Mesodermal cell (in vitro differentiated cells): ENCODE results near the gene GOLT1A.

Experiments used
- H3K27ac ChIP-seq: 2 replicates; pipeline ENCODE4 v1.7.0; 2013; ENCODE audit warnings: mild to moderate bottlenecking, low read depth, low read length, moderate library complexity; ENCODE audit not compliant: severe bottlenecking
- H3K36me3 ChIP-seq: 2 replicates; pipeline ENCODE4 v1.7.1; 2013; ENCODE audit warnings: mild to moderate bottlenecking, low read length, moderate library complexity; ENCODE audit not compliant: control insufficient read depth, insufficient read depth
- H3K4me1 ChIP-seq: one replicate; pipeline ENCODE4 v1.7.1; 2013; ENCODE audit warnings: mild to moderate bottlenecking, low read length; ENCODE audit not compliant: insufficient read depth, control insufficient read depth, poor library complexity, severe bottlenecking
- H3K4me3 ChIP-seq: 2 replicates; pipeline ENCODE4 v1.7.0; 2013; ENCODE audit warnings: low read length, control low read depth, mild to moderate bottlenecking; ENCODE audit not compliant: insufficient read depth, poor library complexity, severe bottlenecking; ENCODE audit errors: extremely low read depth
- H3K9me3 ChIP-seq: 2 replicates; pipeline ENCODE4 v1.7.1; 2013; ENCODE audit warnings: mild to moderate bottlenecking, low read length, moderate library complexity; ENCODE audit not compliant: control insufficient read depth
- WGBS, 2 experiments: methylation state at CpG; one replicate each; pipeline ENCODE4 v1.1.5; 2013; ENCODE audit warnings: missing lambda C conversion rate in 2 of 2; ENCODE audit not compliant: insufficient coverage in 2 of 2; 5-methylcytosine and 5-hydroxymethylcytosine counted together

The GOLT1A gene

GRCh38 chr1:204153667-204154066, 60.1 kb downstream of the GOLT1A start:
- Histone ChIP-seq H3K4me3 (no peak overlapping the region), H3K9me3 (no peaks in the 10 kb centered on the region), H3K27ac (no peak overlapping the region), H3K4me1 (no peaks in the 10 kb centered on the region), H3K36me3 (no peaks in the 10 kb centered on the region)
- 92 to 94% methylated on average over 3 to 4 of the region's 5 CpGs for WGBS, 2 experiments

DNA sequence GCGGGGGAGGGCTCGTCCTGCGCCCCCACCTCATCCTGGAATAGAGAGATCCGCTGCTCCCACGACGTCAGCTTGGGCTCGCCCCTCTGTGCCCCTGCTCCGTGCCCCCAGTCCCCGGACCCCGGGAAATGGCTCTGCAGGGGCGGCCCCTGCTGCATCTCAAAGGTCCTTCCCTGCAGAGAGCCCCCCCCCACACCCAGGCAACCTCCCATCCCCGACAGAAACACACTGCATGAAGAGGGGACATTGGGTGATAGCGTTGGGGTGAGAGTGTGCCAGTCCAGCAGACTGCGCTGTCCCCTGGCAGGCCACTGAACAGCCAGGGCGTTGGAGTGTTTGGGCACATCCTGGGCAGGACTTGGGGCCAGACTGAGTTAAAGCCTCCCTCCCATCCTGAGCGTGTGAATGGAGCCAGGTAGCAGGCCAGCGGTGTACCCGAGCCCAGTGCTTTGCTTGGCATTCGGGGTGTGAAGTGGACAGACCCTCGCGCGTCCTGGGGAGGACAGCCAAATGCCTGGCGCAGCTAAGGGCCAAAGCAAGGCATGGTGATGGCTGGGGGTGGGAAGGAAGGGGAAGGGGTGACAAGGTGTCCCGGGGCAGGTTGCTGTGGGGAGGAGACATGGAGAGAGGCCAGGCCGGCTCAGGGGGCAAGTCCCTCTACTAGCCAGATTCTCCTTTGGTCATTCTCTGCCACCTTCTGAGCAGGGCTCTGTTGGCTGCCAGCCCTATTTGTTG, 61.3 kb downstream of the GOLT1A start:
- H3K27ac ChIP-seq, result no peak overlapping the region
- no peaks in the 10 kb centered on the region for H3K36me3 ChIP-seq
- H3K9me3 ChIP-seq, result no peaks in the 10 kb centered on the region
- 50 to 52% methylated on average over 13 to 18 of the region's 25 CpGs for WGBS, 2 experiments
- peak overlapping the region; percentile 58 for H3K4me3 ChIP-seq
- no peaks in the 10 kb centered on the region for H3K4me1 ChIP-seq

- Histone ChIP-seq H3K27ac (no peak within 1 kb of the TSS), H3K36me3 (no peaks in the 10 kb centered on the region), H3K4me3 (peak within 1 kb of the TSS; percentile 58), H3K9me3 (no peaks in the 10 kb centered on the region), H3K4me1 (no peaks in the 10 kb centered on the region)
- 0 to 1% methylated on average over 28 to 53 of the region's 94 CpGs for WGBS, 2 experiments
Observed at GRCh38 chr1:204151552-204152309, 62.1 kb downstream of the GOLT1A start, which contains the start of gene ETNK2. TSS of gene ETNK2 (minus strand) at chr1:204152044. CDS start at chr1:204151852, 192 bp downstream.

DNA sequence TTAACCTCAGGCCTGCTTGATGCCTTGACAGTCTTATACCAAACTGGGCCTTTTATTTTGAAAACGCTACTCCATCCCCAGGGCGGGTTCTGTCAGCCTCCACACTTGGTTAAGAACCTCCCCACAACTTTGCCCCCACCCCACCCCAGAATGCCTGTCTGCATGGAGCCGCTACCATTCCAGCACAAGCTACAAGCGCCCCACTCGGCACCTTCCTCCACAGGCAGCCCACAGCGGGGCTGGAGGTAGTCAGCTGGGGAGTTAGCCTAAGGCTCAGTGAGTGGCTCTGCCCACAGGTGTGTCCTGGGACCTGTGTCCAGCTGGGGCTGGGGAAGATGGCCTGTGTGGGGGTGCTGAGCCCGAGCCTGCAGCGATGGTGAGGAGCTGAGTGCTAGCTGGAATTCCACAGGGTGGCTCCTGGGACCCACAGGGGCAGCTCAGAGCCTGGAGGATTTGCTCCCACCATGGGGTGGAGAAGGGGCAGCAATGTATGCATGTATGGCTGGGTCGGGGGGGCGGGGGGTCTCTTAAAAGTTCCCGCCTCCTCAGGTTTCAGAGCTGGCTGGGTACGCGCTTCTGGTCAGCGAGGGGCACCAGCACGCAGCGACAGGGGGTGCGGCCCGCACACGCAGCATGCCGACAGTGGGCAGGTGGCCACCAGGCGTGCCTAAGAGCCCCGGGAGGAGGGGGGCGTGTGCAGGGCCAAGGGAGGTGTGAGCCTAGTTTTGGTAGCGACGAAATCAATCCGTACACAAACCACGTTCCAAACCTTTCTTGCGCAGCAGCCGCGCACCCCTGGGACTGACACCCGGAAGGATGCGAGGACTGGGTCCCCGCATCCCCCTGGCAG, 62.9 kb downstream of the GOLT1A start:
- 7 to 15% methylated on average over 22 to 28 of the region's 33 CpGs for WGBS, 2 experiments
- peak overlapping the region; percentile 58 for H3K4me3 ChIP-seq
- H3K36me3 ChIP-seq, result no peaks in the 10 kb centered on the region
- no peaks in the 10 kb centered on the region for H3K4me1 ChIP-seq
- H3K27ac ChIP-seq, result no peak overlapping the region
- H3K9me3 ChIP-seq, result no peaks in the 10 kb centered on the region

GRCh38 chr1:204149635-204150565, 63.9 kb downstream of the GOLT1A start:
- Histone ChIP-seq H3K4me3 (no peak overlapping the region), H3K27ac (no peak overlapping the region), H3K4me1 (no peaks in the 10 kb centered on the region), H3K9me3 (no peaks in the 10 kb centered on the region), H3K36me3 (no peaks in the 10 kb centered on the region)
- 92 to 97% methylated on average over 9 to 11 of the region's 16 CpGs for WGBS, 2 experiments

- H3K9me3 ChIP-seq, result no peaks in the 10 kb centered on the region
- H3K27ac ChIP-seq, result no peak overlapping the region
- no peaks in the 10 kb centered on the region for H3K4me1 ChIP-seq
- no peak overlapping the region for H3K4me3 ChIP-seq
- 78 to 93% methylated on average over 2 of the region's 2 CpGs for WGBS, 2 experiments
- H3K36me3 ChIP-seq, result no peaks in the 10 kb centered on the region
Observed at GRCh38 chr1:204149107-204149506, 64.7 kb downstream of the GOLT1A start.
